Caco-2 (cell line): Measurements from ENCODE around the gene ELMO1. TPM values are rescaled to one million over a fixed set of nuclear protein-coding genes. Genes with fewer than 3 reads are reported as not detected.

Experiments used
- BruUV-seq: library from RNA; stranded (reverse); fragments of 400-500 nt; replicated peaks from 2 replicates; lab custom pipeline; 2021; lab: Mats Ljungman, UMichigan
- CTCF ChIA-PET: fragments of 300-600 bp; sonication (Branson Sonifier 250); formaldehyde crosslinking; loops from one replicate; lab custom pipeline; 2022; ENCODE audit warnings: antibody characterized with exemption; lab: Charles Lee
- POLR2A ChIA-PET: fragments of 300-600 bp; sonication (Branson Sonifier 250); formaldehyde crosslinking; loops from one replicate; lab custom pipeline; 2022; ENCODE audit warnings: antibody characterized with exemption; lab: Charles Lee
- DNase-seq, 2 experiments: peaks; one replicate each; pipeline versions ENCODE4 v3.0.0 to v3.0.0-alpha.2; 2020 to 2022
- H3K27me3 ChIP-seq: replicated peaks from 2 replicates; pipeline ENCODE4 v1.6.0; 2011; ENCODE audit warnings: low read length; ENCODE audit not compliant: control insufficient read depth, insufficient read depth
- H3K36me3 ChIP-seq: 2 replicates; pipeline ENCODE4 v1.5.1; 2011; ENCODE audit warnings: low read length; ENCODE audit not compliant: control insufficient read depth, insufficient read depth
- H3K4me1 ChIP-seq: fragments of 250-450 bp; sonication (Bioruptor Pico); 2 replicates; pipeline ENCODE4 v1.5.1; 2020; ENCODE audit warnings: mild to moderate bottlenecking
- H3K4me3 ChIP-seq: 2 replicates; pipeline ENCODE4 v1.5.1; 2011; ENCODE audit warnings: low read depth, mild to moderate bottlenecking, control low read depth, low read length
- H3K9me3 ChIP-seq: fragments of 250-450 bp; sonication (Bioruptor Pico); 2 replicates; pipeline ENCODE4 v1.5.1; 2020; ENCODE audit warnings: mild to moderate bottlenecking, moderate library complexity
- H3K27ac Mint-ChIP-seq: one replicate; pipeline ENCODE4 v1.8.0; 2022; ENCODE audit warnings: mixed read lengths; ENCODE audit not compliant: unreplicated experiment
- H3K27me3 Mint-ChIP-seq: one replicate; pipeline ENCODE4 v1.8.0; 2022; ENCODE audit warnings: mixed read lengths; ENCODE audit not compliant: insufficient read depth, unreplicated experiment
- H3K36me3 Mint-ChIP-seq: one replicate; pipeline ENCODE4 v1.8.0; 2022; ENCODE audit warnings: mild to moderate bottlenecking, mixed read lengths; ENCODE audit not compliant: insufficient read depth, unreplicated experiment
- H3K4me1 Mint-ChIP-seq: one replicate; pipeline ENCODE4 v1.8.0; 2022; ENCODE audit warnings: low read depth, mixed read lengths; ENCODE audit not compliant: unreplicated experiment
- H3K4me3 Mint-ChIP-seq: one replicate; pipeline ENCODE4 v1.8.0; 2022; ENCODE audit warnings: mild to moderate bottlenecking, moderate library complexity, mixed read lengths; ENCODE audit not compliant: unreplicated experiment
- H3K9me3 Mint-ChIP-seq: one replicate; pipeline ENCODE4 v1.8.0; 2022; ENCODE audit warnings: mixed read lengths; ENCODE audit not compliant: unreplicated experiment
- intact Hi-C: fragments of 100-400 bp; cut with micrococcal nuclease; formaldehyde crosslinking; loops from one replicate; pipeline ENCODE4 v1.10.0; 2022; ENCODE audit not compliant: unreplicated experiment
- total RNA-seq: library from RNA; stranded (reverse); gene quantifications from 2 replicates; pipeline ENCODE4 v1.2.3, GENCODE V29; 2022
- TF ChIP-seq, protein P1 (sequence below), 2 experiments: fragments of 200-600 bp in 1 of 2; IDR thresholded peaks; 1 replicate in 1 of 2; 2 replicates in 1 of 2; pipeline versions ENCODE4 v1.5.1 to v1.8.0; 2011 to 2022; ENCODE audit warnings: antibody characterized with exemption in 1 of 2, control low read depth in 1 of 2, inconsistent platforms in 1 of 2, low read depth in 1 of 2, low read length in 1 of 2, mild to moderate bottlenecking in 1 of 2, moderate library complexity in 1 of 2; ENCODE audit not compliant: insufficient read depth in 1 of 2, severe bottlenecking in 1 of 2, unreplicated experiment in 1 of 2

Gene ELMO1
- total RNA-seq, 1 experiment from 2014 or later: 0.14 TPM

DNA sequence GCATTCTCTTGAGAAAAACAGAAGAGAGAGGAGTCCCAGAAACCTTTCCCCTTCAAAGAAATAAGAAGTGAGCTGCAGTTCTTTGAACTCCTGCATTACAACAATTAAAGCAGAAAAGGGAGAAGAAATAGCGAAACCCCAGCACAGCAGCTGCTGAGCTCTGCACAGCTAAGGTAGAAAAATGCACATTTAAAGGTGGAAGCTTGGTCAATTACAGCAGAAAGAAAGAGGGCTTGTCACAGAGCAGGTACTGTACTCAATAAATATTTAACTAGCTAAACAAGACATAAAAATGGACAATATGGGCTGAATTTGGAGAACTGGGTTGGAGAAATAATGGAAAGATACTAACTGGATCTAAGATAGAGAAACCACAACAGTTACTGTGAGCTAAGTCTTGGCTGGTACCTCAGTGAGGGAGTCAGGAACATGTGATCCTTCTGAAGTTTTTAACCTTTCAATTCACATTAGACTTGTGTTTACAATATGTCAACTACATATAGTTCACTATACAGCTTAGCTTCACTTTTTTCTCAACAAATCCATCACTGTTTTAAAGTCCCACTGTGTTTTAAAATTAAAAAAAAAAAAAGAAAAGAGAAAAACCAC, 332.5 kb downstream of the ELMO1 start:
- Mint-ChIP-seq H3K27me3 (no peaks in the 10 kb centered on the region), H3K4me3 (no peak overlapping the region), H3K27ac (no peak overlapping the region), H3K4me1 (no peaks in the 10 kb centered on the region), H3K36me3 (no peaks in the 10 kb centered on the region), H3K9me3 (peaks cover 23% of the 10 kb centered on the region)
- CTCF ChIA-PET: no interaction called here
- BruUV-seq: no TSS peak
- Histone ChIP-seq H3K9me3 (peaks cover 8% of the 10 kb centered on the region; the same call in 1 of the 2 replicates), H3K4me1 (no peaks in the 10 kb centered on the region), H3K36me3 (no peaks in the 10 kb centered on the region), H3K27me3 (no peaks in the 10 kb centered on the region), H3K4me3 (no peak overlapping the region)
- DNase-seq: no peak
- POLR2A ChIA-PET: no interaction called here
- intact Hi-C loops: no loop called here
- TF ChIP-seq, protein P1, sequence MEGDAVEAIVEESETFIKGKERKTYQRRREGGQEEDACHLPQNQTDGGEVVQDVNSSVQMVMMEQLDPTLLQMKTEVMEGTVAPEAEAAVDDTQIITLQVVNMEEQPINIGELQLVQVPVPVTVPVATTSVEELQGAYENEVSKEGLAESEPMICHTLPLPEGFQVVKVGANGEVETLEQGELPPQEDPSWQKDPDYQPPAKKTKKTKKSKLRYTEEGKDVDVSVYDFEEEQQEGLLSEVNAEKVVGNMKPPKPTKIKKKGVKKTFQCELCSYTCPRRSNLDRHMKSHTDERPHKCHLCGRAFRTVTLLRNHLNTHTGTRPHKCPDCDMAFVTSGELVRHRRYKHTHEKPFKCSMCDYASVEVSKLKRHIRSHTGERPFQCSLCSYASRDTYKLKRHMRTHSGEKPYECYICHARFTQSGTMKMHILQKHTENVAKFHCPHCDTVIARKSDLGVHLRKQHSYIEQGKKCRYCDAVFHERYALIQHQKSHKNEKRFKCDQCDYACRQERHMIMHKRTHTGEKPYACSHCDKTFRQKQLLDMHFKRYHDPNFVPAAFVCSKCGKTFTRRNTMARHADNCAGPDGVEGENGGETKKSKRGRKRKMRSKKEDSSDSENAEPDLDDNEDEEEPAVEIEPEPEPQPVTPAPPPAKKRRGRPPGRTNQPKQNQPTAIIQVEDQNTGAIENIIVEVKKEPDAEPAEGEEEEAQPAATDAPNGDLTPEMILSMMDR (IDR thresholded peaks at IDR 0.05; ENCODE audit: insufficient read depth in 1 of 2, low read depth in 1 of 2, low read length in 1 of 2, severe bottlenecking in 1 of 2, unreplicated experiment in 1 of 2): no peak

DNA sequence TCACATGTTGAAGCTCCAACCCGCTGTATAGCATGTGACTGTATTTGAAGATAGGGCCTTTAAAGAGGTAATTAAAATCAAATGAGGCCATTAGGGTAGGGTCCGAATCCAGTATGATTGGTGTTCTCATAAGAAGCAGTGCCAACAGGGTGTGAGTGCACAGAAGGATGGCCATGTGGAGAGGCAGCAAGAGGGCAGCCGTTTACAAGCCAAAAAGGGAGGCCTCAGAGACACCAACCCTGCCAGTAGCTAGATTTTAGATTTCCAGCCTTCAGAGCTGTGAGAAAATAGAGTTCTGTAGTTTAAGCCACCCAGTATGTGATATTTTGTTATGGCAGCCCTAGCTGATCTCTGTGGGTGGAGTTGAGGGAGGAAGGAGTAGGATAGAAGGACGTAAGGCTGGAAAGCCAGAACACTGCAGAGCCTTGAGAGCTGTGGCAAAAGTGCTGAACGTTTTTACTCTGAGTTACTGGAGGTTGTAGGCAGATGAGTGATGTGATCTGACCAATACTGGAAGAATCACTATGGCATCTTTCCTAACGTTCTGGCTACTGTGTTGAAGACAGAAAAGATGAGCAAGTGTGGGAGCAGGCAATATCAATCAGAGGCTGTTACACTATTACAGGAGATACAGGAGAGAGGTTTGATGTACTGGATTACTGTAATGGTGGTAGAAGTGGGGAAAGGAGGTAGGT, 334.9 kb downstream of the ELMO1 start:
- Mint-ChIP-seq H3K9me3 (peaks cover 19% of the 10 kb centered on the region), H3K27ac (no peak overlapping the region), H3K4me3 (no peak overlapping the region), H3K27me3 (no peaks in the 10 kb centered on the region), H3K4me1 (no peaks in the 10 kb centered on the region), H3K36me3 (no peaks in the 10 kb centered on the region)
- no peaks in the 10 kb centered on the region for H3K27me3 ChIP-seq
- no peak for DNase-seq
- POLR2A ChIA-PET: no interaction called here
- H3K9me3 ChIP-seq: no peaks in the 10 kb centered on the region
- intact Hi-C loops: no loop called here
- H3K36me3 ChIP-seq: no peaks in the 10 kb centered on the region
- TF ChIP-seq, protein P1 (IDR thresholded peaks at IDR 0.05; ENCODE audit: insufficient read depth in 1 of 2, low read depth in 1 of 2, low read length in 1 of 2, severe bottlenecking in 1 of 2, unreplicated experiment in 1 of 2): no peak
- no peak overlapping the region for H3K4me3 ChIP-seq
- CTCF ChIA-PET: interaction anchor here (1.0 kb wide), 1 partner anchor 96 kb away, joined by 3 read pairs; no protein-coding TSS in a partner anchor
- no TSS peak for BruUV-seq
- no peaks in the 10 kb centered on the region for H3K4me1 ChIP-seq

DNA sequence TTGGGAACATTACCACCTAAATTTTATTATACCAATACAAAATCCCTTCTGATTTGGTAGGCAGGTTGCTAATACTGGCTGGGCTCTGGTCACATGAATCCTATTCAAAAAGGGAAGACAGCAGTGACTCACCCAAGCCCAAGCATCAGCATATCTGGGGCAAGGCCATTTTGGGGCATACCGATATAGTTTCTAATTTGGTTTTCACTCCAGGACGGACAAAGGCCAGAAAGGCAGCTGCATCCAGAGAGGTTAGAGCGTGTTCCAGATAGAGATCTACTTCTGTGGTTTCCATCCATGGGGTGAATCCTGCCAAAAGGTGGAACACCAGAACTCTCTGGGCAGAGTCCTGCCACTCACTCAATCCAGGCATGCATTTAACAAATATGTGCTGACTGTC, 335.8 kb downstream of the ELMO1 start:
- no peak overlapping the region for H3K4me3 Mint-ChIP-seq
- TF ChIP-seq, protein P1 (IDR thresholded peaks at IDR 0.05; ENCODE audit: insufficient read depth in 1 of 2, low read depth in 1 of 2, low read length in 1 of 2, severe bottlenecking in 1 of 2, unreplicated experiment in 1 of 2): no peak
- H3K4me1 ChIP-seq: no peaks in the 10 kb centered on the region
- CTCF ChIA-PET: no interaction called here
- H3K27me3 ChIP-seq: no peaks in the 10 kb centered on the region
- H3K4me1 Mint-ChIP-seq: no peaks in the 10 kb centered on the region
- H3K27me3 Mint-ChIP-seq: no peaks in the 10 kb centered on the region
- no peaks in the 10 kb centered on the region for H3K36me3 Mint-ChIP-seq
- POLR2A ChIA-PET: no interaction called here
- DNase-seq: no peak
- no peaks in the 10 kb centered on the region for H3K36me3 ChIP-seq
- H3K4me3 ChIP-seq: no peak overlapping the region
- intact Hi-C loops: no loop called here
- no peak overlapping the region for H3K27ac Mint-ChIP-seq
- H3K9me3 ChIP-seq: no peaks in the 10 kb centered on the region
- BruUV-seq: no TSS peak
- peaks cover 19% of the 10 kb centered on the region for H3K9me3 Mint-ChIP-seq
